ENCODE results near the gene CNTNAP2.

CNTNAP2 gene

DNA sequence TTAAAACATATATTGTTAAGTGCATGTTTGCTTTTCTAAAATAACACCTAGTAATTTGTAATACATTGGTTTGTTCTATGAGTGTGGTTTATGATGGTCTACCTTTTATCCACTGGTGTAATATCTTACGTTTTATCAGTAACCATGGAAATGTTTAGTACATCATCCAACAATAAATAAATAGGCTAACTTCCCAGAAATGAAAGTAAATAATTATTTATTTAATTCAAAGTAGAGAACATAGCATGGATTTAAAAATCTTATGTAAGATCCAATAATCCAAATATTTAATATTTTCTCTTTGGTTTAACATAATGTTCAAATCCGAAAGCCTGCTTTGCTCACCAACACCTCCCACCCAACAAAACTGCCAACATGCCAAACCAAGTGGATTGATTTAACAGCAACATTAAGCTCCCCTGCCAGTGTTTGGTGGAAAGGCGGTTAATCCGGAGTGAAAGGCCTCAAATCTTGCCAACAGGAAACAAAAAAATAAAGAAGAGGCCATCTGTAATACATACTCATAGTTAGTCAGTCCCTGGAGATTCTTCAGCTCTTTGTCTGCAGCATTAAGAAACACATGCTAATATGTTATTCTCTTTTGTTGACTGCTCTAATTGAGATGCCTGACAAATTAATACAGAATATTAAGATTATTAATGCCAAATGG is 897.8 kb downstream of the CNTNAP2 start:
- Histone ChIP-seq H3K27me3 (ENCODE audit: insufficient read depth, low read length) (no peaks in the 10 kb centered on the region), H3K36me3 (ENCODE audit: insufficient read depth, low read length) (no peaks in the 10 kb centered on the region), H3K27ac (ENCODE audit: low read depth, low read length) (no peak overlapping the region), H3K4me1 (ENCODE audit: control insufficient read depth, insufficient read depth, low read length, unreplicated experiment) (peaks cover 6% of the 10 kb centered on the region), H3K4me3 (ENCODE audit: low read depth, low read length) (no peak overlapping the region), H3K79me2 (ENCODE audit: control insufficient read depth, insufficient read depth, low read length, unreplicated experiment) (no peaks in the 10 kb centered on the region), H2AFZ (ENCODE audit: low read length, unreplicated experiment) (no peak overlapping the region)

DNA sequence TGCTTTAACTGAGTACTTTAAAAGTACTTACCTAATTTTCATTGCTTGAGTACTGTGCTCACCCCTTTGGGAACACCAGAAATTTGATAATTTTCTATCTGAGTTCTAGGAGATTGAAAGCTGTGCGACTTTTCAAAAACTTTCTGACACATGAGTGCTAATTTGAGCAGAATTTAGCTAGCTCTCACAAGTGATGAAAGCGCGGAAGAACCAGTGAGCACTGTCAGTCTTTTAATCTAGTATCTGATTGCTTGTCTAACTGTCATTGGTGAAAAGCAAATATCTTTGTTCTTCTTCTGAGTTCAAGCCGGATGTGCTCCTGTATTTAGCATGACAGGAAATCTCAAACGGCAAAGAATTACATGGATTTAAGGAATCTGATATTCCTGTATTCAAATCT is 899.4 kb downstream of the CNTNAP2 start:
- H3K4me3 ChIP-seq (ENCODE audit: low read depth, low read length) = no peak overlapping the region
- peaks cover 6% of the 10 kb centered on the region for H3K4me1 ChIP-seq (ENCODE audit: control insufficient read depth, insufficient read depth, low read length, unreplicated experiment)
- H3K36me3 ChIP-seq (ENCODE audit: insufficient read depth, low read length) = no peaks in the 10 kb centered on the region

GRCh38 chr7:147022056-147022455 is 905.5 kb downstream of the CNTNAP2 start:
- H3K36me3 ChIP-seq (ENCODE audit: insufficient read depth, low read length) = no peaks in the 10 kb centered on the region
- H3K4me3 ChIP-seq (ENCODE audit: low read depth, low read length) = no peak overlapping the region

More for the DNA sequence above, 899.4 kb downstream of the CNTNAP2 start:
- Histone ChIP-seq H3K79me2 (ENCODE audit: control insufficient read depth, insufficient read depth, low read length, unreplicated experiment) (no peaks in the 10 kb centered on the region), H2AFZ (ENCODE audit: low read length, unreplicated experiment) (no peak overlapping the region), H3K27me3 (ENCODE audit: insufficient read depth, low read length) (no peaks in the 10 kb centered on the region), H3K27ac (ENCODE audit: low read depth, low read length) (no peak overlapping the region)

GRCh38 chr7:147023440-147023839 is 906.8 kb downstream of the CNTNAP2 start:
- H3K4me3 ChIP-seq (ENCODE audit: low read depth, low read length) = no peak overlapping the region

More at GRCh38 chr7:147022056-147022455, 905.5 kb downstream of the CNTNAP2 start:
- H3K79me2 ChIP-seq (ENCODE audit: control insufficient read depth, insufficient read depth, low read length, unreplicated experiment) = no peaks in the 10 kb centered on the region
- H3K27me3 ChIP-seq (ENCODE audit: insufficient read depth, low read length) = no peaks in the 10 kb centered on the region
- H3K4me1 ChIP-seq (ENCODE audit: control insufficient read depth, insufficient read depth, low read length, unreplicated experiment) = no peaks in the 10 kb centered on the region
- H3K27ac ChIP-seq (ENCODE audit: low read depth, low read length) = no peak overlapping the region
- no peak overlapping the region for H2AFZ ChIP-seq (ENCODE audit: low read length, unreplicated experiment)

GRCh38 chr7:147029953-147030352 is 913.4 kb downstream of the CNTNAP2 start:
- no peaks in the 10 kb centered on the region for H3K27me3 ChIP-seq (ENCODE audit: insufficient read depth, low read length)
- no peak overlapping the region for H3K4me3 ChIP-seq (ENCODE audit: low read depth, low read length)
- no peak overlapping the region for H3K27ac ChIP-seq (ENCODE audit: low read depth, low read length)
- no peaks in the 10 kb centered on the region for H3K4me1 ChIP-seq (ENCODE audit: control insufficient read depth, insufficient read depth, low read length, unreplicated experiment)
- no peaks in the 10 kb centered on the region for H3K79me2 ChIP-seq (ENCODE audit: control insufficient read depth, insufficient read depth, low read length, unreplicated experiment)
- no peaks in the 10 kb centered on the region for H3K36me3 ChIP-seq (ENCODE audit: insufficient read depth, low read length)
- H2AFZ ChIP-seq (ENCODE audit: low read length, unreplicated experiment) = no peak overlapping the region

More at GRCh38 chr7:147023440-147023839, 906.8 kb downstream of the CNTNAP2 start:
- no peaks in the 10 kb centered on the region for H3K27me3 ChIP-seq (ENCODE audit: insufficient read depth, low read length)
- H2AFZ ChIP-seq (ENCODE audit: low read length, unreplicated experiment) = no peak overlapping the region
- H3K36me3 ChIP-seq (ENCODE audit: insufficient read depth, low read length) = no peaks in the 10 kb centered on the region
- H3K4me1 ChIP-seq (ENCODE audit: control insufficient read depth, insufficient read depth, low read length, unreplicated experiment) = no peaks in the 10 kb centered on the region
- H3K27ac ChIP-seq (ENCODE audit: low read depth, low read length) = no peak overlapping the region
- H3K79me2 ChIP-seq (ENCODE audit: control insufficient read depth, insufficient read depth, low read length, unreplicated experiment) = no peaks in the 10 kb centered on the region

- Histone ChIP-seq H3K27ac (ENCODE audit: low read depth, low read length) (no peak overlapping the region), H3K36me3 (ENCODE audit: insufficient read depth, low read length) (no peaks in the 10 kb centered on the region), H3K79me2 (ENCODE audit: control insufficient read depth, insufficient read depth, low read length, unreplicated experiment) (no peaks in the 10 kb centered on the region), H3K4me3 (ENCODE audit: low read depth, low read length) (no peak overlapping the region), H3K27me3 (ENCODE audit: insufficient read depth, low read length) (no peaks in the 10 kb centered on the region), H2AFZ (ENCODE audit: low read length, unreplicated experiment) (no peak overlapping the region), H3K4me1 (ENCODE audit: control insufficient read depth, insufficient read depth, low read length, unreplicated experiment) (no peaks in the 10 kb centered on the region)
These were observed 917.0 kb downstream of the CNTNAP2 start for GRCh38 chr7:147033641-147034040.

DNA sequence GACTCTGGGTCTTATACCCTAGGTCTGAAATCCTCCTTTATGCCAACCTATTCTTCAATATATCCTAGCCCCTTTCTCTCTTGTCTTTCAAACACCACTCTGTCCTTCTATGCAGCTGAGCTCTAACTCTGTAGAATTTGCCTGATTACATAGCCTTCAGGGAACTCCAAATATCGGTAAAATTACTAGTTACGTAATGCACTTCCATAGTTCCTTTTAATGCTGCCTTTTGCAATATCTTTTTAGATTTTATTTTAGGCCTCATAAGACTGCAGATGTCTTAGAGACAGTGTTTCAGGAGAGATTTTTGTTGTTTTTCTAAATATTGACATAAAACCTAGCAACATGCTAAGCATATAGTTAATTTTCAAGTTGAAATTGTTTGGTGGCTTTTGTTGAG is 924.8 kb downstream of the CNTNAP2 start:
- Histone ChIP-seq H2AFZ (ENCODE audit: low read length, unreplicated experiment) (no peak overlapping the region), H3K4me3 (ENCODE audit: low read depth, low read length) (no peak overlapping the region), H3K4me1 (ENCODE audit: control insufficient read depth, insufficient read depth, low read length, unreplicated experiment) (no peaks in the 10 kb centered on the region), H3K27me3 (ENCODE audit: insufficient read depth, low read length) (no peaks in the 10 kb centered on the region), H3K36me3 (ENCODE audit: insufficient read depth, low read length) (no peaks in the 10 kb centered on the region), H3K79me2 (ENCODE audit: control insufficient read depth, insufficient read depth, low read length, unreplicated experiment) (no peaks in the 10 kb centered on the region), H3K27ac (ENCODE audit: low read depth, low read length) (no peak overlapping the region)

GRCh38 chr7:147044941-147045340 is 928.3 kb downstream of the CNTNAP2 start:
- Histone ChIP-seq H3K4me3 (ENCODE audit: low read depth, low read length) (no peak overlapping the region), H3K27me3 (ENCODE audit: insufficient read depth, low read length) (no peaks in the 10 kb centered on the region), H2AFZ (ENCODE audit: low read length, unreplicated experiment) (no peak overlapping the region)

GRCh38 chr7:147047696-147048095 is 931.1 kb downstream of the CNTNAP2 start:
- H2AFZ ChIP-seq (ENCODE audit: low read length, unreplicated experiment) = no peak overlapping the region
- H3K27me3 ChIP-seq (ENCODE audit: insufficient read depth, low read length) = no peaks in the 10 kb centered on the region
- H3K36me3 ChIP-seq (ENCODE audit: insufficient read depth, low read length) = no peaks in the 10 kb centered on the region
- H3K79me2 ChIP-seq (ENCODE audit: control insufficient read depth, insufficient read depth, low read length, unreplicated experiment) = no peaks in the 10 kb centered on the region
- no peak overlapping the region for H3K4me3 ChIP-seq (ENCODE audit: low read depth, low read length)
- H3K4me1 ChIP-seq (ENCODE audit: control insufficient read depth, insufficient read depth, low read length, unreplicated experiment) = no peaks in the 10 kb centered on the region
- no peak overlapping the region for H3K27ac ChIP-seq (ENCODE audit: low read depth, low read length)

More at GRCh38 chr7:147044941-147045340, 928.3 kb downstream of the CNTNAP2 start:
- Histone ChIP-seq H3K4me1 (ENCODE audit: control insufficient read depth, insufficient read depth, low read length, unreplicated experiment) (no peaks in the 10 kb centered on the region), H3K79me2 (ENCODE audit: control insufficient read depth, insufficient read depth, low read length, unreplicated experiment) (no peaks in the 10 kb centered on the region), H3K36me3 (ENCODE audit: insufficient read depth, low read length) (no peaks in the 10 kb centered on the region), H3K27ac (ENCODE audit: low read depth, low read length) (no peak overlapping the region)

- Histone ChIP-seq H3K79me2 (ENCODE audit: control insufficient read depth, insufficient read depth, low read length, unreplicated experiment) (no peaks in the 10 kb centered on the region), H2AFZ (ENCODE audit: low read length, unreplicated experiment) (no peak overlapping the region), H3K36me3 (ENCODE audit: insufficient read depth, low read length) (no peaks in the 10 kb centered on the region), H3K27me3 (ENCODE audit: insufficient read depth, low read length) (no peaks in the 10 kb centered on the region), H3K4me3 (ENCODE audit: low read depth, low read length) (no peak overlapping the region), H3K27ac (ENCODE audit: low read depth, low read length) (no peak overlapping the region), H3K4me1 (ENCODE audit: control insufficient read depth, insufficient read depth, low read length, unreplicated experiment) (no peaks in the 10 kb centered on the region)
These were observed 932.3 kb downstream of the CNTNAP2 start for GRCh38 chr7:147048864-147049263.

DNA sequence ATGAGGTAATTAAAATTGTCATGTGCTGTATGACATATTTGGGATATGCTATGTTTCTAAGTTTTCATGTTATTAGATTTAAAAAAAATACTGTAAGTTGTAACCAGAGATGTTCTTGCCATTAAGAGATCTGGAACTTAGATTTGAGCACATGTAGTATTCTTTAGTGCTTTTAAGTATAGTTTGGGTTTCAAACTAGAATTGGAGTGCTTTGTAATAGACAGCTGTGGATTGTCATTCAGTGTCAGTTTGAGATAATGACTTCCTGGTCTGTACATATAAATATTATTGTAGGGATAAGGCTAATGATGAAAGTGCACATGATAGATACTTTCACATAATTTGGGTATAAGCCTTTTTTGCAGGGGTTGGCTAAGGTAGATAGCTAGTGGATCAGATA is 936.2 kb downstream of the CNTNAP2 start:
- H3K36me3 ChIP-seq (ENCODE audit: insufficient read depth, low read length) = no peaks in the 10 kb centered on the region

More for the DNA sequence above, 936.2 kb downstream of the CNTNAP2 start:
- H2AFZ ChIP-seq (ENCODE audit: low read length, unreplicated experiment) = no peak overlapping the region
- no peaks in the 10 kb centered on the region for H3K4me1 ChIP-seq (ENCODE audit: control insufficient read depth, insufficient read depth, low read length, unreplicated experiment)
- no peak overlapping the region for H3K4me3 ChIP-seq (ENCODE audit: low read depth, low read length)
- no peaks in the 10 kb centered on the region for H3K27me3 ChIP-seq (ENCODE audit: insufficient read depth, low read length)
- H3K27ac ChIP-seq (ENCODE audit: low read depth, low read length) = no peak overlapping the region
- no peaks in the 10 kb centered on the region for H3K79me2 ChIP-seq (ENCODE audit: control insufficient read depth, insufficient read depth, low read length, unreplicated experiment)
